GM23338 (cell line): ENCODE measurements around the gene DYNC2LI1. TPM values are rescaled to one million over a fixed set of nuclear protein-coding genes. Genes with fewer than 3 reads are reported as not detected.

Experiments used
- ATAC-seq: fragments of 200-7000 bp; cut with Tn5 transposase; 3 replicates; pipeline ENCODE4 v1.9.1; 2020
- DNase-seq: peaks from one replicate; pipeline ENCODE4 v3.0.0-alpha.2; 2015; ENCODE audit warnings: low spot score
- H2AFZ ChIP-seq: fragments of 200-600 bp; sonication (generic); 2 replicates; pipeline ENCODE4 v1.8.0; 2016; ENCODE audit warnings: antibody characterized with exemption, mild to moderate bottlenecking, moderate library complexity
- H3F3A ChIP-seq: fragments of 200-600 bp; sonication (generic); replicated peaks from 2 replicates; pipeline ENCODE4 v1.8.0; 2017; ENCODE audit warnings: antibody characterized with exemption, mixed run types, low read depth
- H3K27ac ChIP-seq: fragments of 200-600 bp; sonication (generic); 2 replicates; pipeline ENCODE4 v1.6.1; 2016; ENCODE audit warnings: low read depth
- H3K27me3 ChIP-seq: fragments of 200-600 bp; sonication (generic); 2 replicates; pipeline ENCODE4 v1.8.0; 2016; ENCODE audit warnings: mild to moderate bottlenecking, mixed run types, moderate library complexity; ENCODE audit not compliant: insufficient read depth
- H3K36me3 ChIP-seq: fragments of 200-600 bp; sonication (generic); 2 replicates; pipeline ENCODE4 v1.8.0; 2016; ENCODE audit warnings: mild to moderate bottlenecking; ENCODE audit not compliant: insufficient read depth
- H3K4me1 ChIP-seq: fragments of 200-600 bp; sonication (generic); 2 replicates; pipeline ENCODE4 v1.8.0; 2016; ENCODE audit warnings: mild to moderate bottlenecking, moderate library complexity; ENCODE audit not compliant: insufficient read depth
- H3K4me2 ChIP-seq: fragments of 200-600 bp; sonication (generic); 2 replicates; pipeline ENCODE4 v1.7.1; 2017; ENCODE audit warnings: mixed run types
- H3K4me3 ChIP-seq: fragments of 200-600 bp; sonication (generic); 2 replicates; pipeline ENCODE4 v1.6.1; 2016; ENCODE audit warnings: mixed run types
- H3K79me2 ChIP-seq: fragments of 200-600 bp; sonication (generic); replicated peaks from 2 replicates; pipeline ENCODE4 v1.8.0; 2017; ENCODE audit warnings: mild to moderate bottlenecking; ENCODE audit not compliant: insufficient read depth
- H3K9me2 ChIP-seq: fragments of 200-600 bp; sonication (generic); 2 replicates; pipeline ENCODE4 v1.8.0; 2017; ENCODE audit not compliant: insufficient read depth
- H4K20me1 ChIP-seq: fragments of 200-600 bp; sonication (generic); replicated peaks from 2 replicates; pipeline ENCODE4 v1.8.0; 2017; ENCODE audit warnings: mild to moderate bottlenecking; ENCODE audit not compliant: insufficient read depth
- H3K27ac Mint-ChIP-seq: 2 replicates; pipeline ENCODE4 v1.8.0; 2020; ENCODE audit warnings: inconsistent platforms, mild to moderate bottlenecking, moderate library complexity, mixed read lengths
- H3K27me3 Mint-ChIP-seq: 3 replicates; pipeline ENCODE4 v1.8.0; 2022; ENCODE audit warnings: low read depth, mild to moderate bottlenecking, moderate library complexity, mixed read lengths, inconsistent platforms; ENCODE audit not compliant: insufficient read depth, poor library complexity
- H3K36me3 Mint-ChIP-seq: 3 replicates; pipeline ENCODE4 v1.8.0; 2021; ENCODE audit warnings: low read depth, mild to moderate bottlenecking, inconsistent platforms, moderate library complexity, mixed read lengths
- H3K4me1 Mint-ChIP-seq: 3 replicates; pipeline ENCODE4 v1.8.0; 2020; ENCODE audit warnings: mild to moderate bottlenecking, inconsistent platforms, mixed read lengths
- H3K4me3 Mint-ChIP-seq: 3 replicates; pipeline ENCODE4 v1.8.0; 2021; ENCODE audit warnings: moderate library complexity, mild to moderate bottlenecking, inconsistent platforms, mixed read lengths
- H3K9me3 Mint-ChIP-seq: 3 replicates; pipeline ENCODE4 v1.8.0; 2020; ENCODE audit warnings: moderate library complexity, mild to moderate bottlenecking, inconsistent platforms, mixed read lengths
- NANOG ChIP-seq: IDR thresholded peaks from 2 replicates; pipeline ENCODE4 v1.6.1; 2016; ENCODE audit warnings: antibody characterized with exemption, borderline replicate concordance
- REST ChIP-seq: IDR thresholded peaks from one replicate; pipeline ENCODE4 v1.6.1; 2018; ENCODE audit warnings: antibody characterized with exemption; ENCODE audit not compliant: unreplicated experiment
- ZNF331 ChIP-seq: fragments of 250-450 bp; sonication (Bioruptor Pico); IDR thresholded peaks from 2 replicates; pipeline ENCODE4 v1.5.0; 2020; ENCODE audit warnings: low read depth, mild to moderate bottlenecking, moderate library complexity
- ZNF462 ChIP-seq: fragments of 250-450 bp; sonication (Bioruptor Pico); IDR thresholded peaks from 2 replicates; pipeline ENCODE4 v1.5.0; 2020; ENCODE audit warnings: mild to moderate bottlenecking, moderate library complexity
- polyA plus RNA-seq: library from polyadenylated mRNA; unstranded; fragments of >200 nt; fragmentation: Nextera tagmentation; extraction: Ambion mirVana; gene quantifications from 2 replicates; pipeline ENCODE4 v1.2.1, GENCODE V29; 2016
- total RNA-seq: library from RNA; depleted of rRNA; stranded (reverse); fragments of >200 nt; shearing (Covaris generic); gene quantifications from 2 replicates; pipeline ENCODE4 v1.2.3, GENCODE V29; 2014

The DYNC2LI1 gene
- total and polyA plus RNA-seq, 2 experiments from 2014 or later: 8.4 to 11.5 TPM

- no peak for TF ChIP-seq ZNF462 (CRISPR knock-in tag)
Observed at GRCh38 chr2:43778233-43778632, 4.4 kb downstream of the DYNC2LI1 start (continued).

- H3K4me3 Mint-ChIP-seq: no peak overlapping the region
- H3K27me3 Mint-ChIP-seq: no peaks in the 10 kb centered on the region
- Histone ChIP-seq H3K4me1 (no peaks in the 10 kb centered on the region), H3K4me2 (no peak overlapping the region), H3K27ac (no peak overlapping the region), H3K36me3 (no peaks in the 10 kb centered on the region), H3K27me3 (no peaks in the 10 kb centered on the region), H4K20me1 (no peaks in the 10 kb centered on the region), H3K4me3 (no peak overlapping the region), H3F3A (no peaks in the 10 kb centered on the region), H2AFZ (no peak overlapping the region), H3K79me2 (no peaks in the 10 kb centered on the region), H3K9me2 (no peaks in the 10 kb centered on the region)
- ATAC-seq (no peak), DNase-seq (no peak)
- no peak overlapping the region for H3K27ac Mint-ChIP-seq
- no peaks in the 10 kb centered on the region for H3K4me1 Mint-ChIP-seq
- H3K36me3 Mint-ChIP-seq: no peaks in the 10 kb centered on the region
- no peaks in the 10 kb centered on the region for H3K9me3 Mint-ChIP-seq
- no peak for TF ChIP-seq REST
- no peak for TF ChIP-seq NANOG
- no peak for TF ChIP-seq ZNF462 (CRISPR knock-in tag)
- no peak for TF ChIP-seq ZNF331 (CRISPR knock-in tag)
Observed at GRCh38 chr2:43787895-43788294, 14.1 kb downstream of the DYNC2LI1 start.
